Fibroblast of the aortic adventitia (primary cell): Measurements from ENCODE around the gene MEPE. TPM values are rescaled to one million over a fixed set of nuclear protein-coding genes. Genes with fewer than 3 reads are reported as not detected.

Experiments
- DNase-seq: peaks from one replicate; pipeline ENCODE4 v3.0.0-alpha.2; 2010; ENCODE audit warnings: low read depth
- H3K4me3 ChIP-seq: 2 replicates; pipeline ENCODE4 v1.5.1; 2011; ENCODE audit warnings: low read depth, mild to moderate bottlenecking, control low read depth, low read length, moderate library complexity
- total RNA-seq: library from RNA; depleted of rRNA; stranded (reverse); fragments of >200 nt; gene quantifications from 2 replicates; pipeline ENCODE4 v1.2.3, GENCODE V29; 2012; ENCODE audit warnings: low replicate concordance
- TF ChIP-seq, protein P1 (sequence below): IDR thresholded peaks from 2 replicates; pipeline ENCODE4 v1.5.1; 2011; ENCODE audit warnings: mild to moderate bottlenecking, low read length, control low read depth, inconsistent platforms; ENCODE audit not compliant: insufficient read depth

MEPE gene
- total RNA-seq, 1 donor, result not detected

GRCh38 chr4:87851332-87851731 lies 18.6 kb downstream of the MEPE start:
- DNase-seq, result no peak
- TF ChIP-seq, protein P1, sequence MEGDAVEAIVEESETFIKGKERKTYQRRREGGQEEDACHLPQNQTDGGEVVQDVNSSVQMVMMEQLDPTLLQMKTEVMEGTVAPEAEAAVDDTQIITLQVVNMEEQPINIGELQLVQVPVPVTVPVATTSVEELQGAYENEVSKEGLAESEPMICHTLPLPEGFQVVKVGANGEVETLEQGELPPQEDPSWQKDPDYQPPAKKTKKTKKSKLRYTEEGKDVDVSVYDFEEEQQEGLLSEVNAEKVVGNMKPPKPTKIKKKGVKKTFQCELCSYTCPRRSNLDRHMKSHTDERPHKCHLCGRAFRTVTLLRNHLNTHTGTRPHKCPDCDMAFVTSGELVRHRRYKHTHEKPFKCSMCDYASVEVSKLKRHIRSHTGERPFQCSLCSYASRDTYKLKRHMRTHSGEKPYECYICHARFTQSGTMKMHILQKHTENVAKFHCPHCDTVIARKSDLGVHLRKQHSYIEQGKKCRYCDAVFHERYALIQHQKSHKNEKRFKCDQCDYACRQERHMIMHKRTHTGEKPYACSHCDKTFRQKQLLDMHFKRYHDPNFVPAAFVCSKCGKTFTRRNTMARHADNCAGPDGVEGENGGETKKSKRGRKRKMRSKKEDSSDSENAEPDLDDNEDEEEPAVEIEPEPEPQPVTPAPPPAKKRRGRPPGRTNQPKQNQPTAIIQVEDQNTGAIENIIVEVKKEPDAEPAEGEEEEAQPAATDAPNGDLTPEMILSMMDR, result no peak

GRCh38 chr4:87851953-87852352 lies 19.2 kb downstream of the MEPE start:
- TF ChIP-seq, protein P1, result no peak
- no peak overlapping the region for H3K4me3 ChIP-seq
- no peak for DNase-seq

More at GRCh38 chr4:87851332-87851731, 18.6 kb downstream of the MEPE start:
- H3K4me3 ChIP-seq, result no peak overlapping the region

DNA sequence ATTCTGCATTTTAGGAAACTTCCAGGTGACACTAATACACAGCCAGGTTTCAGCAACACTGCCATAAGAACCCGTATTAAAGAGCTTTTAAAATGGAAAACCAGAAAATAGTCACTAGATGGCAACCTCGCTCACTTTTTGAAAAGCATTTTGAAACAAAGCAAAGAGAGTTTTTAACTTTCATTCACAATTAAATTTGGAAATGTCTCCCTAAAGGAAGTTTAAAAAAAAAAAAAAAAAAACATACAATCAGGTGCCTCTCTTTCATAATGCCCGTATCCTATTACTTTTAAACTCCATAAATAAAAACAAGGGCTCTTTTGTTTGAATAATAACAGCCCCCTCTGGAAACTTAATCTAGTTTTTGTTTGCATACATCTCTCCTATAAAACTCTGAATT lies 20.3 kb downstream of the MEPE start:
- TF ChIP-seq, protein P1, result peak; percentile 45
- peak; percentile 80 for DNase-seq
- no peak overlapping the region for H3K4me3 ChIP-seq

DNA sequence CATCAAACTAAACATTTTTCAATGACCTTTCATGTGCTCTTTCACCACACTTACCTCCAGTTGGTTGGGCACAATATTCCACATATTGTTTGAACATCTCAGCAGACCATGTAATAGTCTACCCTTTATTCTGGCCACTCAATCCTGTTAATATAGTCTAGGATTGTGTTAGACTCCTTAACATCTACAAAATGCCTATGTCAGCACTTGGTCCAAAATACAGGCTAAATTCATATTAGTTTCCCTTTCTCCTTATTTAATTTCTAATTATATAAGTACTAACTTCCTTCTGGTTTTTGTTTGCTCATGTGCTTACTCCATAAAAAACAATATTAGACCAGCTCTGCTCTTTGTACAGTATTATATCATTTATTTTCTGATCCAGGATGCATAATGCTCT lies 21.1 kb downstream of the MEPE start:
- TF ChIP-seq, protein P1, result no peak
- DNase-seq, result no peak
- H3K4me3 ChIP-seq, result no peak overlapping the region

GRCh38 chr4:87855559-87855958 lies 22.8 kb downstream of the MEPE start:
- TF ChIP-seq, protein P1, result no peak
- no peak overlapping the region for H3K4me3 ChIP-seq
- DNase-seq, result no peak

DNA sequence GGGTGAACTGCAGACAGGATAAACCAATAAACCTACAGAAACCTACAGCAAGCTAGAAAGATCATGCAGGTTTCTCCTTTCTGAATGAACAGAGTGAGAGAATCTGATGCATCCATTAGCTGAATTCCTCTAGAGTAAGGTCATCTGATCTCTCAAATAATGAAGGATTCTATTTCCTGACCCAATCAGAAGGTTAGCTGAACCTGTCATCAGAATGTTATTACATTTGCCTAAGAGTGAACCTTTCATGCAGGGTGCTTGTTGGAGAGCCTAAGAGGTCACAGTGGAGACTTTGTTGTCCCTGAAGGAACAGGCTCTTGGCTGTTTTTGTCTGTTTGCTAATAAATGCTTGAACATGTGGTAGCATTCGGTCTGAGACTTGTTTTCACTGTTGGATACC lies 24.0 kb downstream of the MEPE start:
- DNase-seq, result no peak
- TF ChIP-seq, protein P1, result no peak
- no peak overlapping the region for H3K4me3 ChIP-seq

DNA sequence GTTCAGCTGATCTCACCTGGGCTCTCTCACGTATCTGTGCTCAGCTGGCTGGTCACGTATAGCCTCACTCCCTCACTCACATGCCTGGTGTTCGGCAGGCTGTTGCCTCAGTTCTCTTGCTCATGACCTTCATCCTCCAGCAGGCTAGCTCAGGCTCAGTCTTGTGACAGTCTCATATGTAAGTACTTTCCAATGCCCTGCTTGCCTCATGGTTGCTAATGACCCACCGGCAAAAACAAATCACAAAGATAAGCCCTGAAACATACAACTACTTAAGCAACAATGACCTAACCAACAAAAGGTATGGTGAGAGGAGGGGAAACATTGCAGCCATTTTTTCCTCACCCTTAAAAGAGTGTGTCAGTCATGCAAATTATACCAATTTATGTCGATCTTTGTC lies 25.0 kb downstream of the MEPE start:
- DNase-seq, result no peak
- no peak overlapping the region for H3K4me3 ChIP-seq
- TF ChIP-seq, protein P1, result no peak
